Measurements from ENCODE around the gene SLC4A1AP.

SLC4A1AP gene

GRCh38 chr2:27707462-27708256 is 44.0 kb downstream of the SLC4A1AP start:
- H3K27ac ChIP-seq (replicated peaks) = no peak overlapping the region
- TF ChIP-seq REST (IDR thresholded peaks at IDR 0.05; ENCODE audit: insufficient replicate concordance, low read depth) (no peak), CTCF (IDR thresholded peaks at IDR 0.05; ENCODE audit: insufficient read depth, low read length) (no peak), GABPA (IDR thresholded peaks at IDR 0.05; ENCODE audit: low read depth) (no peak), POLR2AphosphoS5 (IDR thresholded peaks at IDR 0.05; ENCODE audit: low read depth) (no peak), SPI1 (IDR thresholded peaks at IDR 0.05; ENCODE audit: borderline replicate concordance, low read depth) (no peak)
- H3K4me3 ChIP-seq (replicated peaks; ENCODE audit: insufficient read depth, low read length) = no peak overlapping the region
- no peak for DNase-seq (ENCODE audit: low read depth in 1 of 2, low spot score in 1 of 2)
- H3K27me3 ChIP-seq (ENCODE audit: insufficient read depth, poor library complexity, severe bottlenecking) = no peaks in the 10 kb centered on the region

- Histone ChIP-seq H3K4me3 (replicated peaks; ENCODE audit: insufficient read depth, low read length) (no peak overlapping the region), H3K27me3 (ENCODE audit: insufficient read depth, poor library complexity, severe bottlenecking) (no peaks in the 10 kb centered on the region), H3K27ac (replicated peaks) (no peak overlapping the region)
- DNase-seq (ENCODE audit: low read depth in 1 of 2, low spot score in 1 of 2) = no peak
- TF ChIP-seq POLR2AphosphoS5 (IDR thresholded peaks at IDR 0.05; ENCODE audit: low read depth) (no peak), GABPA (IDR thresholded peaks at IDR 0.05; ENCODE audit: low read depth) (no peak), CTCF (IDR thresholded peaks at IDR 0.05; ENCODE audit: insufficient read depth, low read length) (no peak), REST (IDR thresholded peaks at IDR 0.05; ENCODE audit: insufficient replicate concordance, low read depth) (no peak), SPI1 (IDR thresholded peaks at IDR 0.05; ENCODE audit: borderline replicate concordance, low read depth) (no peak)
Observed at GRCh38 chr2:27708257-27708654, 44.6 kb downstream of the SLC4A1AP start.

- H3K27me3 ChIP-seq (ENCODE audit: insufficient read depth, poor library complexity, severe bottlenecking) = no peaks in the 10 kb centered on the region
- H3K4me3 ChIP-seq (replicated peaks; ENCODE audit: insufficient read depth, low read length) = no peak overlapping the region
- no peak for DNase-seq (ENCODE audit: low read depth in 1 of 2, low spot score in 1 of 2)
- H3K27ac ChIP-seq (replicated peaks) = no peak overlapping the region
- TF ChIP-seq GABPA (IDR thresholded peaks at IDR 0.05; ENCODE audit: low read depth) = no peak
Observed at GRCh38 chr2:27708666-27709065, 45.0 kb downstream of the SLC4A1AP start.

GRCh38 chr2:27709326-27709725 is 45.6 kb downstream of the SLC4A1AP start:
- H3K27me3 ChIP-seq (ENCODE audit: insufficient read depth, poor library complexity, severe bottlenecking) = no peaks in the 10 kb centered on the region
- DNase-seq (ENCODE audit: low read depth in 1 of 2, low spot score in 1 of 2) = no peak
- TF ChIP-seq REST (IDR thresholded peaks at IDR 0.05; ENCODE audit: insufficient replicate concordance, low read depth) = no peak
- no peak overlapping the region for H3K27ac ChIP-seq (replicated peaks)
- H3K4me3 ChIP-seq (replicated peaks; ENCODE audit: insufficient read depth, low read length) = no peak overlapping the region
